HG02970 (cell line): Measurements from ENCODE around the gene SPART.

ENCODE experiments used
- ATAC-seq: cut with Tn5 transposase; IDR thresholded peaks from one replicate; pipeline ENCODE4 v1.9.1; 2021; ENCODE audit warnings: mild to moderate bottlenecking, moderate library complexity, moderate number of reproducible peaks; ENCODE audit not compliant: unreplicated experiment, low FRiP score

SPART gene, protein sequence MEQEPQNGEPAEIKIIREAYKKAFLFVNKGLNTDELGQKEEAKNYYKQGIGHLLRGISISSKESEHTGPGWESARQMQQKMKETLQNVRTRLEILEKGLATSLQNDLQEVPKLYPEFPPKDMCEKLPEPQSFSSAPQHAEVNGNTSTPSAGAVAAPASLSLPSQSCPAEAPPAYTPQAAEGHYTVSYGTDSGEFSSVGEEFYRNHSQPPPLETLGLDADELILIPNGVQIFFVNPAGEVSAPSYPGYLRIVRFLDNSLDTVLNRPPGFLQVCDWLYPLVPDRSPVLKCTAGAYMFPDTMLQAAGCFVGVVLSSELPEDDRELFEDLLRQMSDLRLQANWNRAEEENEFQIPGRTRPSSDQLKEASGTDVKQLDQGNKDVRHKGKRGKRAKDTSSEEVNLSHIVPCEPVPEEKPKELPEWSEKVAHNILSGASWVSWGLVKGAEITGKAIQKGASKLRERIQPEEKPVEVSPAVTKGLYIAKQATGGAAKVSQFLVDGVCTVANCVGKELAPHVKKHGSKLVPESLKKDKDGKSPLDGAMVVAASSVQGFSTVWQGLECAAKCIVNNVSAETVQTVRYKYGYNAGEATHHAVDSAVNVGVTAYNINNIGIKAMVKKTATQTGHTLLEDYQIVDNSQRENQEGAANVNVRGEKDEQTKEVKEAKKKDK

GRCh38 chr13:36346222-36347083, at the start of gene SPART:
TSS of gene SPART (minus strand) at chr13:36346394. CDS start at chr13:36335830, 10,564 bp downstream.
- ATAC-seq: peak; percentile 91

- no peak for ATAC-seq
These were observed 49.1 kb upstream of the SPART start for GRCh38 chr13:36395280-36395679.

- no peak for ATAC-seq
These were observed 39.3 kb upstream of the SPART start for GRCh38 chr13:36385489-36385888.

GRCh38 chr13:36382030-36382429, 35.8 kb upstream of the SPART start:
- no peak for ATAC-seq

DNA sequence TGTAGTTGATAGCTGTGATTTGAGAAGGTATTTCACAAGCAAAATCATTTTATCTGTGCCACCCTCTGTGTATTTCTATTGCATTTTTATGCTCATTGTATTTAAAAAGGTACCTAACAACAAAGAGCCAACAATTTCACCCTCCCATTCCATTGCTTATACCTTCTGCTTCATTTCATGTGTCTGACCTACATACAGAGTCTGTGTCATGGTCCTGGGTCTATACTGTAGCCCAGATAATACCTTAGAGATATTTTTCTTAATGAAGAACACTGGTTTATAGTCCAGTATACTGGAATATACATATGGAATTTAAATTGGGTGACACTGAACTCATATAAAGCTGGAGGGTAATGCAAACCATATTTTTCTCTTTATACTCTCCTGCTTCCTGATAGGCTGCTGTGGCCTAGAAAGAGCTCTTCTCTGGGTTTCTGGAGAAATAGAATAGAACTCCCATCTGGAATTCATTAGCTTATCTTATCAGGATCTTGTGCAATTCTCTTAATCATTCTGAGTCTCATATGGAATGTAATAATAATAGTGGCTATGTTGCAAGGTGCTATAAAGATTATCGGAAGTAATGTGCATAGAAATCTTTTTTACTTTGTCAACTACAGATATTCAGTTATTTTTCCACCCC, 31.8 kb upstream of the SPART start:
- ATAC-seq: no peak

GRCh38 chr13:36374063-36374462, 27.9 kb upstream of the SPART start:
- ATAC-seq: no peak

GRCh38 chr13:36371185-36371584, 25.0 kb upstream of the SPART start:
- no peak for ATAC-seq

DNA sequence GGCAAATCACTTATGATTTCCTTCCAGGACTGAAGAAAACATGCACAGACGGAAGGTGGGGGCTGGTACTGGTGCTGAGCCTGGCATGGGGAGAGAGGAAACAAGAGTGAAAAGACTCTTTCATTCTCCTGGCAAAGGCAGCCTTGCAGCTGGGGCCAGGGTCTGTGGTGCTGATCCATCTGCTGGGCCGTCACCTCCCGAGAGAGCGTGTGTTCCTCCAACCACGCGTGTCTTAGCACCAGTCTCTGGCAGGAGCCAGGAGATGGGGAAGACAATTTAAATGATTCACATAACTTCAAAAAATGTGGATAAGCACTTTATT, 23.9 kb upstream of the SPART start:
- no peak for ATAC-seq

GRCh38 chr13:36369268-36370107, 23.3 kb upstream of the SPART start:
- no peak for ATAC-seq

DNA sequence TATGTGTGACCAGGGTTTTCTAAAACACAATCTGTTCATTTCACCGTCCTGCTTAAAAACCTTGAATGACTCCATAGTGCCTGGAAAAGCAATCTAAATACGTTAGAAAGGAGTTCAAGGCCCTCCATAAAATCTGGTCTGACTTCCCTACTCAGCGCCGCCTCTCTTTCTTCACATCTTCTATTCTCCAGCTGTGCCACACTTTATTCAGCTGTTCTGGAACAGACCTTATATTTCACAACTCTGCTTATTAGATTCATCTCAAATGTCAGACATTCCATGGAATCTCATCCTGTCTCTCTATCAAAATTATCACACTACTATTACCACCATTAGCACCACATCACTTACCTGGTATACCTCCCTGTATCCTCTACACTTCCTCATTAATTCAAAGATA, 19.8 kb upstream of the SPART start:
- no peak for ATAC-seq

- ATAC-seq: no peak
These were observed 17.2 kb upstream of the SPART start for GRCh38 chr13:36363366-36363863.

DNA sequence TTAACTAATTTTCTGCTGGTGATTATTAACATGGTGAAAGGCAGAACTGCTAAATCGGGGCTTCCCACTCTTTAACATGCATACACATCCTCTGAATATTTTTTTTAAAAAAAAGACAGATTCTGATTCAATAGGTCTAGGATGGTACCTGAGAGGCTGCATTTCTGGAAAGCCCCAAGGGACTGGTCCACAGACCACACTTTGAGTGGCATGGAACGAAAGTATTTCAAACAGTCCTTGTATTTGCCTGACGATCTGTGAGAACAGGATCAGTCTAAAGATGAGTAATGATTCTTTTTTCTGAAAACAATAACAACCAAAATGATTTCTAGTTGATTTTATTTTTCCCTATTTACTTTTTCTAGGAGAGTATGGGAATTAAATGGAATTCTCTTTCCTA, 16.7 kb upstream of the SPART start:
- no peak for ATAC-seq

- ATAC-seq: no peak
These were observed 16.1 kb upstream of the SPART start for GRCh38 chr13:36362251-36362650.

DNA sequence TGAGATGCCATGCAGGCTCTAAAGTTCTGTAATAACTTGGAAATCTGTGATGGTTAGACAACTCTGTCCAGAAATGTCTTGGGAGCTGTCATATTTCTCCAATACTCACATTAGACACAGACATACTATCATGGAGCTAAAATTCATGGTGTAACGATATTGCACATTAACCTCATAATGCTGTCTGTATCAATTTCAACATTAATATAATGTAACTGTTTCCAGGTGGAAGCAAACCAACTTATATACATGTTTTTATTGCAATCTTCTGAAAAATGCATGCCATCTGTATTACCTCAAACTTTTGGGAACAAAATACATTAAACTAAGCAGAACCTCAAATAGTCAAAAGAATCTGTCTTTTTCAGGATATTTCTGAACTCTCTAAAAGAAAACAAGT, 14.7 kb upstream of the SPART start:
- no peak for ATAC-seq

- no peak for ATAC-seq
These were observed 13.2 kb upstream of the SPART start for GRCh38 chr13:36359301-36359950.

DNA sequence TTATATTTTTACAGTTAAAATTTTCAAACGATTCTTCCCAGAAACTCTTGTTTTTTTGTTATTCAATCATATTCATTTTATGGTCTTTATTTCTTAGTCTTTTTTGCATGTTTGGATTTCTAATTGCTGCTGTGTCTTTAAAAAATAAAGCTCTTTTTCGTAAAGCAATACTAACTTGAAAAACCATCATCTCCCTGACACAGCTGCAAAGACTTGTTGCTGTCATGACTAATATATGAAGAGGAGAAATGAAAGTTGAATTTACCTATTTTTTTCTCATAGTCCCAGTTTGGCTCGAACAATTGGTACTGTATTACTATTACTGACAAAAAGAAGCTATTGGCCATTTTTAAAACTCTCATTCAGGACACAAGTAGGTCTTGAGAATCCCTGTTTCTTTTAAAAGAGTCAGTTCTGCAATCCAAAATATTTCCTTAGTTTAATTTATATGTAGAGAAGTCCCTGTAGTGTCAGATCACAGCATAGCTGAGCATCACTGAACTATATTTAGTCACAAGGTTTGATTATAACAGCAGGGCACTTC, 12.1 kb upstream of the SPART start:
- no peak for ATAC-seq

DNA sequence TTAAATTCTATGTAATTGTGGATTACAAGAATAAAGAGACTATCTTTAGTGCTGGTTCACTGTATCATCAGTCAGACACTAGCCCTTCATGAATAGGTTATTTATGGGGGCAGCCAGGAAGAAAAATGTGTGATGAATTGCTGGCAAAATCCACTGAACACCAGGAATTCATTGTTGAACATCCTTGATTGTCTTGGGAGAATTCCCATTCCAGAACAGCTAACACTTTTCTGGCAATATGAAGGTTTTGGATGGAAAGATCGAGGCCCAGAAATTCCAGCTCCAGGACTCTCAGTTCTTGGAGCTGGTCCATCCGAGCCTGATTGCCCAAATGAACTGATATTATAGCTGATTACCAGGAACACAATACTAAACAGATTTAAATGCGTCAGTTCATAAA, 11.5 kb upstream of the SPART start:
- no peak for ATAC-seq

DNA sequence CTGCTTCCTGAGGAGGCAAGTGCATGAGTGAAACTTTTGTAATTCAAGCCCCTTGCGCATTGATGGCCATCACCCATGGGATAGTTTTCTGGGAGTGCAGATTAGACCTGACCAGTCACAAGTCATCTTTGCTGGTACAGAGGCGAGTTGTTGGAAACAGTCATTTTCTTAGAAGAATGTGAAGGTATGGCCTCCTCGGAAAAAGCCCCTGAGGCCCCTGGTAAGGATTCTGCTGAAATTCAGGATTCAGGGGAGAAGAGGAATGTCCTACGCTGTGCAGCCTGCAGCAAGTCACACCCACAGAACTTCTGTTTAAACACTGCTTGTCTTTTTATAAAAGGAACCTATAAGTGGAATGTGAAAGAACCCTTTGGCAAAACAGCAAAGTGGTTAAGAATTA, 11.0 kb upstream of the SPART start:
- ATAC-seq: no peak

- no peak for ATAC-seq
These were observed 9.9 kb upstream of the SPART start for GRCh38 chr13:36356058-36356457.
